ENCODE measurements around the gene MCM3.

DNA sequence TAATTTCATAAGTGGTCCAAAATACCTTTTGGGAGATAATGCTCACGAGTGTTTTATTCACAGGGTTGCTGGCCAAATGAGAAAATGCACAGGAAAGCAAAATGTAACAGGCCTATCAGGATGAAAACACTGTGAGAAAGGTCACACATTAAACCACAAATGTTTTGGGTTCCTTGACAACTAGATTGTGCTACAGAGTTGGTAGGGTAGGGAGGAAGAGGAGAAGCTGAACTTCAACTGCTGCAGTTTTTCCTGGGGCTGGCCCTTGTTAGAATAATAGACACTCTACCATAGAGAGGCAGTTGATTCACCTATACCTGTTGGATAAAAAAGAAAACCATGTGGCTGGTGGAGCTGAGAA is 49.3 kb upstream of the MCM3 start:
- TF ChIP-seq POLR2A (IDR thresholded peaks at IDR 0.05; ENCODE audit: low read depth, low read length), result no peak
- TF ChIP-seq POLR2AphosphoS5 (IDR thresholded peaks at IDR 0.05; ENCODE audit: low read depth, low read length), result no peak
- TF ChIP-seq TAF1 (IDR thresholded peaks at IDR 0.05; ENCODE audit: low read depth, low read length), result no peak
- TF ChIP-seq SPI1 (IDR thresholded peaks at IDR 0.05; ENCODE audit: low read depth, low read length), result no peak
- TF ChIP-seq PAX5 (IDR thresholded peaks at IDR 0.05; ENCODE audit: insufficient read depth, low read length, severe bottlenecking), result no peak
- no peak for TF ChIP-seq POU2F2 (IDR thresholded peaks at IDR 0.05; ENCODE audit: low read depth, low read length)
